Measurements from ENCODE around the gene PPM1L. TPM values are rescaled to one million over a fixed set of nuclear protein-coding genes. Genes with fewer than 3 reads are reported as not detected.
"Not testable (repeated sequence)": the region's sequence is repeated elsewhere in the genome, so short reads cannot be mapped to it uniquely, and the experiment has no call there.

The PPM1L gene
- total RNA-seq, 1 experiment from 2014 or later, result 10.6 TPM

GRCh38 chr3:161031134-161031533, 275.1 kb downstream of the PPM1L start:
- Histone ChIP-seq H3K9me3 (ENCODE audit: low read depth, low read length, poor library complexity, severe bottlenecking) (no peaks in the 10 kb centered on the region), H3K27me3 (replicated peaks; ENCODE audit: insufficient read depth, low read depth, low read length, poor library complexity) (no peaks in the 10 kb centered on the region), H3K36me3 (ENCODE audit: insufficient read depth, low read length, poor library complexity, severe bottlenecking) (no peaks in the 10 kb centered on the region), H3K27ac (ENCODE audit: low read depth, low read length, poor library complexity, severe bottlenecking) (no peak overlapping the region), H3K4me3 (ENCODE audit: low read depth, low read length, poor library complexity, severe bottlenecking) (no peak overlapping the region), H3K4me1 (ENCODE audit: insufficient read depth, low read length, poor library complexity, severe bottlenecking) (no peaks in the 10 kb centered on the region)
- no peak for DNase-seq (ENCODE audit: low spot score)
- ChIA-PET CTCF (interaction anchor here (0.7 kb wide), 2 partner anchors 11 to 353 kb away, joined by 3 to 5 read pairs; no protein-coding TSS in a partner anchor), POLR2A (ENCODE audit: low non-redundant PET) (no interaction called here)
- BruUV-seq (replicated peaks), result no TSS peak
- TF ChIP-seq EZH2 (IDR thresholded peaks at IDR 0.05; ENCODE audit: borderline replicate concordance, low read depth, low read length, poor library complexity, severe bottlenecking) (no peak), CTCF (conservative IDR thresholded peaks at IDR 0.05; ENCODE audit: low read depth, low read length) (no peak)
- intact Hi-C loops (cut with micrococcal nuclease; ENCODE audit: unreplicated experiment), result no loop called here

- POLR2A ChIA-PET (ENCODE audit: low non-redundant PET); intact Hi-C loops (cut with micrococcal nuclease; ENCODE audit: unreplicated experiment); H3K27me3 ChIP-seq (replicated peaks; ENCODE audit: insufficient read depth, low read depth, low read length, poor library complexity); H3K9me3 ChIP-seq (ENCODE audit: low read depth, low read length, poor library complexity, severe bottlenecking); H3K27ac ChIP-seq (ENCODE audit: low read depth, low read length, poor library complexity, severe bottlenecking); DNase-seq (ENCODE audit: low spot score); H3K4me1 ChIP-seq (ENCODE audit: insufficient read depth, low read length, poor library complexity, severe bottlenecking); H3K36me3 ChIP-seq (ENCODE audit: insufficient read depth, low read length, poor library complexity, severe bottlenecking); H3K4me3 ChIP-seq (ENCODE audit: low read depth, low read length, poor library complexity, severe bottlenecking); BruUV-seq (replicated peaks): not testable (repeated sequence)
- CTCF ChIA-PET, result interaction anchor here (0.7 kb wide), 1 partner anchor 239 kb away, joined by 3 read pairs; no protein-coding TSS in a partner anchor
Observed at GRCh38 chr3:161034913-161035550, 279.0 kb downstream of the PPM1L start.

GRCh38 chr3:161035711-161036110, 279.7 kb downstream of the PPM1L start:
- H3K36me3 ChIP-seq (ENCODE audit: insufficient read depth, low read length, poor library complexity, severe bottlenecking), result no peaks in the 10 kb centered on the region
- H3K9me3 ChIP-seq (ENCODE audit: low read depth, low read length, poor library complexity, severe bottlenecking), result no peaks in the 10 kb centered on the region
- TF ChIP-seq EZH2 (IDR thresholded peaks at IDR 0.05; ENCODE audit: borderline replicate concordance, low read depth, low read length, poor library complexity, severe bottlenecking) (no peak), CTCF (conservative IDR thresholded peaks at IDR 0.05; ENCODE audit: low read depth, low read length) (no peak)
- DNase-seq (ENCODE audit: low spot score), result no peak
- no peak overlapping the region for H3K27ac ChIP-seq (ENCODE audit: low read depth, low read length, poor library complexity, severe bottlenecking)
- BruUV-seq (replicated peaks), result no TSS peak
- no peaks in the 10 kb centered on the region for H3K4me1 ChIP-seq (ENCODE audit: insufficient read depth, low read length, poor library complexity, severe bottlenecking)
- POLR2A ChIA-PET (ENCODE audit: low non-redundant PET), result no interaction called here
- intact Hi-C loops (cut with micrococcal nuclease; ENCODE audit: unreplicated experiment), result no loop called here
- CTCF ChIA-PET, result interaction anchor here (0.7 kb wide), 1 partner anchor 239 kb away, joined by 3 read pairs; no protein-coding TSS in a partner anchor
- H3K4me3 ChIP-seq (ENCODE audit: low read depth, low read length, poor library complexity, severe bottlenecking), result no peak overlapping the region
- no peaks in the 10 kb centered on the region for H3K27me3 ChIP-seq (replicated peaks; ENCODE audit: insufficient read depth, low read depth, low read length, poor library complexity)

- DNase-seq (ENCODE audit: low spot score), result no peak
- POLR2A ChIA-PET (ENCODE audit: low non-redundant PET), result no interaction called here
- no peak overlapping the region for H3K4me3 ChIP-seq (ENCODE audit: low read depth, low read length, poor library complexity, severe bottlenecking)
- H3K9me3 ChIP-seq (ENCODE audit: low read depth, low read length, poor library complexity, severe bottlenecking), result no peaks in the 10 kb centered on the region
- CTCF ChIA-PET, result no interaction called here
- H3K4me1 ChIP-seq (ENCODE audit: insufficient read depth, low read length, poor library complexity, severe bottlenecking), result no peaks in the 10 kb centered on the region
- H3K36me3 ChIP-seq (ENCODE audit: insufficient read depth, low read length, poor library complexity, severe bottlenecking), result no peaks in the 10 kb centered on the region
- intact Hi-C loops (cut with micrococcal nuclease; ENCODE audit: unreplicated experiment), result no loop called here
- no peak for TF ChIP-seq EZH2 (IDR thresholded peaks at IDR 0.05; ENCODE audit: borderline replicate concordance, low read depth, low read length, poor library complexity, severe bottlenecking)
- no peak for TF ChIP-seq CTCF (conservative IDR thresholded peaks at IDR 0.05; ENCODE audit: low read depth, low read length)
- H3K27ac ChIP-seq (ENCODE audit: low read depth, low read length, poor library complexity, severe bottlenecking), result no peak overlapping the region
- no peaks in the 10 kb centered on the region for H3K27me3 ChIP-seq (replicated peaks; ENCODE audit: insufficient read depth, low read depth, low read length, poor library complexity)
- BruUV-seq (replicated peaks), result no TSS peak
Observed at GRCh38 chr3:161038725-161039124, 282.7 kb downstream of the PPM1L start.
